ENCODE data around the gene SVOP.

SVOP gene

DNA sequence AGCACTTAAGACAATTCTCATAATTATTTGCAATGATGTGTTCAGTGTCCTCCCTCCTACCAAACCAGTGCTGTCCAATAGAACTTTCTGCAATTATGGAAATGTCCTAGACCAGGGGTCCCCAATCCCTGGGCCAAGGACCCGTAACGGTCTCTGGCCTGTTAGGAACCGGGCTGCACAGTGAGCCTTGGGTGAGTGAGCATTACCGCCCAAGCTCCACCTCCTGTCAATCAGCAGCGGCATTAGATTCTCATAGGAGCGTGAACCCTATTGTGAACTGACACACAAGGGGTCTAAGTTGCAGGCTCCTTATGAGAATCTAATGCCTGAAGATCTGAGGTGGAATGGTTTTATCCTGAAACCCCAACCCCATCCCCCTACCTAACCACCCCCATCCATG is 3.9 kb downstream of the SVOP start:
- Histone ChIP-seq H3K36me3 (no peaks in the 10 kb centered on the region; the same call in 1 of the 2 replicates), H3K27me3 (no peaks in the 10 kb centered on the region), H3K9me3 (no peaks in the 10 kb centered on the region), H3K4me3 (ENCODE audit: low read depth, low read length) (no peak overlapping the region), H3K4me1 (peaks cover 4% of the 10 kb centered on the region; the same call in 1 of the 2 replicates)
- no peak for DNase-seq
- TF ChIP-seq, protein P1, sequence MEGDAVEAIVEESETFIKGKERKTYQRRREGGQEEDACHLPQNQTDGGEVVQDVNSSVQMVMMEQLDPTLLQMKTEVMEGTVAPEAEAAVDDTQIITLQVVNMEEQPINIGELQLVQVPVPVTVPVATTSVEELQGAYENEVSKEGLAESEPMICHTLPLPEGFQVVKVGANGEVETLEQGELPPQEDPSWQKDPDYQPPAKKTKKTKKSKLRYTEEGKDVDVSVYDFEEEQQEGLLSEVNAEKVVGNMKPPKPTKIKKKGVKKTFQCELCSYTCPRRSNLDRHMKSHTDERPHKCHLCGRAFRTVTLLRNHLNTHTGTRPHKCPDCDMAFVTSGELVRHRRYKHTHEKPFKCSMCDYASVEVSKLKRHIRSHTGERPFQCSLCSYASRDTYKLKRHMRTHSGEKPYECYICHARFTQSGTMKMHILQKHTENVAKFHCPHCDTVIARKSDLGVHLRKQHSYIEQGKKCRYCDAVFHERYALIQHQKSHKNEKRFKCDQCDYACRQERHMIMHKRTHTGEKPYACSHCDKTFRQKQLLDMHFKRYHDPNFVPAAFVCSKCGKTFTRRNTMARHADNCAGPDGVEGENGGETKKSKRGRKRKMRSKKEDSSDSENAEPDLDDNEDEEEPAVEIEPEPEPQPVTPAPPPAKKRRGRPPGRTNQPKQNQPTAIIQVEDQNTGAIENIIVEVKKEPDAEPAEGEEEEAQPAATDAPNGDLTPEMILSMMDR (IDR thresholded peaks at IDR 0.05; ENCODE audit: low read depth, low read length): no peak

DNA sequence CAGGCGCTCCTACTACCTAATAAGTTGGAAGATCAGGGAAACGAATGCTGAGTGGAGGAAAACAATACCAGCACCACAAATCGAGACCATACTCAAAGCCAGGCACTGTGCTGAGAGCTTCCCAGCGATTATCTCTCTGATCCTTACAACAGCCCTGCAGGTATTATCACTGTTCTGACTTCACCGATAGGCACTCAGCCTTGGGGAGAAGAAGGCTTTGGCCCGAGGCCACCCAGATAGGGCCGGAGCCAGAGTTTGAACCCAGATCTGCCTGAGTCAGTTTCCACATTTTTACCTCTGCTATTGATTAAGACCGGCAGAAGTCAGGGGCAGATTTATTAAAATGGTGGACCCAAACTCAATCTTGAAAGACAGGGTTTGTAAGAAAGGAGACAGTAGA is 4.9 kb downstream of the SVOP start:
- Histone ChIP-seq H3K4me1 (peaks cover 4% of the 10 kb centered on the region; the same call in 1 of the 2 replicates), H3K36me3 (no peaks in the 10 kb centered on the region; the same call in 1 of the 2 replicates), H3K9me3 (no peaks in the 10 kb centered on the region), H3K4me3 (ENCODE audit: low read depth, low read length) (no peak overlapping the region), H3K27me3 (no peaks in the 10 kb centered on the region)
- DNase-seq: no peak
- TF ChIP-seq, protein P1 (IDR thresholded peaks at IDR 0.05; ENCODE audit: low read depth, low read length): no peak

DNA sequence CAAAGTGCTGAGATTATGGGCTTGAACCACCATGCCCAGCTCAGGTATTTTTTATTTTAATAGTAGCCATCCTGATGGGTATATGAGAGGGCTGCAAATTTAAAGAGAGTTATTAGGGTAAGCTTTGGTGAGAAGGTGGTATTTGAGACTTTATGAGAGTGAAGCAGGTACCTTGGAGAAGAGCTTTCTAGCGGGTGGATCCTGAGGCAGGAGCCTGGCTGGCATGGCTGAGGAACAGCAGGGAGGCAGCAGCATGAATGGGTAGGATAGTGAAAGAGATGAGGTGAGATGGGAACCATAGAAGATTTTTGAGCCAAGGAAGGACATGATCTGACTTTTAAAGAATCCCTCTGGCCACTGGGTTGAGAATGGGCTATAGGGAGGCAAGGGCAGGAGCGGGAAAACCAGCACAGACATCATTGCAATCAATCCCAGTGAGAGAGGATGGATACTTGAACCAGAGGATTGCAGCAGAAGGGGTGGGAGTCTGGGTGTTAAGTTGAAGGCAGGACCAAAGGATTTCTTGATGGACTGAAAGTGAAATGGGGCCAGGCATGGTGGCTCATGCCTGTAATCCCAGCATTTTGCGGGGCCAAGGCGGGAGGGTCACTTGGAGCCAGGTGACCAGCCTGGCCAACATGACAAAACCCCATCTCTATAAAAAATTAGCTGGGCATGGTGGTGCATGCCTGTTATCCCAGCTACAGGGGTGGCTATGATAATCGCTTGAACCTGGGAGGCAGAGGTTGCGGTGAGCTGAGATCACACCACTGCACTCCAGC is 5.7 kb downstream of the SVOP start:
- Histone ChIP-seq H3K9me3 (no peaks in the 10 kb centered on the region), H3K36me3 (no peaks in the 10 kb centered on the region; the same call in 1 of the 2 replicates), H3K4me1 (peaks cover 4% of the 10 kb centered on the region; the same call in 1 of the 2 replicates), H3K27me3 (no peaks in the 10 kb centered on the region), H3K4me3 (ENCODE audit: low read depth, low read length) (no peak overlapping the region)
- DNase-seq: no peak
- TF ChIP-seq, protein P1 (IDR thresholded peaks at IDR 0.05; ENCODE audit: low read depth, low read length): no peak

- Histone ChIP-seq H3K9me3 (no peaks in the 10 kb centered on the region), H3K36me3 (no peaks in the 10 kb centered on the region; the same call in 1 of the 2 replicates), H3K27me3 (no peaks in the 10 kb centered on the region), H3K4me1 (no peaks in the 10 kb centered on the region), H3K4me3 (ENCODE audit: low read depth, low read length) (no peak overlapping the region)
- TF ChIP-seq, protein P1 (IDR thresholded peaks at IDR 0.05; ENCODE audit: low read depth, low read length): no peak
- no peak for DNase-seq
These were observed 10.6 kb downstream of the SVOP start for GRCh38 chr12:109010259-109010658.

- no peaks in the 10 kb centered on the region for H3K27me3 ChIP-seq
- TF ChIP-seq, protein P1 (IDR thresholded peaks at IDR 0.05; ENCODE audit: low read depth, low read length): 0 out of 2 replicates have a peak, but pooled peaks have one; percentile 2
- H3K36me3 ChIP-seq: no peaks in the 10 kb centered on the region; the same call in 1 of the 2 replicates
- no peaks in the 10 kb centered on the region for H3K9me3 ChIP-seq
- DNase-seq: no peak
- H3K4me1 ChIP-seq: no peaks in the 10 kb centered on the region
- no peak overlapping the region for H3K4me3 ChIP-seq (ENCODE audit: low read depth, low read length)
These were observed 11.1 kb downstream of the SVOP start for GRCh38 chr12:109009766-109010165.

- DNase-seq: no peak
- TF ChIP-seq, protein P1 (IDR thresholded peaks at IDR 0.05; ENCODE audit: low read depth, low read length): no peak
- no peaks in the 10 kb centered on the region for H3K4me1 ChIP-seq
- H3K4me3 ChIP-seq (ENCODE audit: low read depth, low read length): no peak overlapping the region
- no peaks in the 10 kb centered on the region for H3K9me3 ChIP-seq
- no peaks in the 10 kb centered on the region for H3K36me3 ChIP-seq
- H3K27me3 ChIP-seq: no peaks in the 10 kb centered on the region
These were observed 16.9 kb downstream of the SVOP start for GRCh38 chr12:109004017-109004416.
